HCT116 (cell line): Measurements from ENCODE around the gene ENTR1. TPM values are rescaled to one million over a fixed set of nuclear protein-coding genes. Genes with fewer than 3 reads are reported as not detected.

Source experiments
- ATAC-seq: fragments of 200-7000 bp; cut with Tn5 transposase; 2 replicates; pipeline ENCODE4 v1.9.1; 2020; ENCODE audit warnings: mild to moderate bottlenecking, moderate library complexity
- BruUV-seq: library from RNA; stranded (reverse); fragments of 400-500 nt; replicated peaks from 2 replicates; lab custom pipeline; 2021; lab: Mats Ljungman, UMichigan
- CTCF ChIA-PET: fragments of 300-600 bp; sonication (Branson Sonifier 250); formaldehyde crosslinking; loops from one replicate; lab custom pipeline; 2021; ENCODE audit warnings: antibody characterized with exemption; lab: Charles Lee
- POLR2A ChIA-PET: fragments of 300-600, 350-600 bp; sonication (Branson Sonifier 250); formaldehyde crosslinking; loops from one replicate; lab custom pipeline; 2021; ENCODE audit warnings: antibody characterized with exemption; lab: Charles Lee
- RAD21 ChIA-PET, 2 experiments: fragments of 300-600 bp; sonication (Branson Sonifier 250); formaldehyde crosslinking; loops; one replicate each; lab custom pipeline; 2023; ENCODE audit warnings: low total read pairs in 2 of 2; ENCODE audit not compliant: uncharacterized antibody in 2 of 2, unreplicated experiment in 2 of 2, low non-redundant PET in 1 of 2; lab: Charles Lee
- DNase-seq: peaks from one replicate; pipeline ENCODE4 v3.0.0-alpha.2; 2010; ENCODE audit warnings: low read depth, low spot score
- H2AFZ ChIP-seq: fragments of 200-600 bp; shearing (Covaris generic), sonication (generic); 2 replicates; pipeline ENCODE4 v1.6.1; 2017; ENCODE audit warnings: low read depth, mixed run types, mixed read lengths, antibody characterized with exemption, low read length; ENCODE audit not compliant: poor library complexity, severe bottlenecking
- H3K27ac ChIP-seq: 2 replicates; pipeline ENCODE4 v1.5.1; 2012; ENCODE audit warnings: low read depth, low read length
- H3K27me3 ChIP-seq: fragments of 200-600 bp; sonication (generic); 2 replicates; pipeline ENCODE4 v1.6.1; 2016; ENCODE audit warnings: mixed run types, low read length, mixed read lengths; ENCODE audit not compliant: insufficient read depth
- H3K36me3 ChIP-seq, 2 experiments: fragments of 200-500 bp in 1 of 2; fragments of 200-600 bp in 1 of 2; sonication (Bioruptor generic) in 1 of 2; sonication (generic) in 1 of 2; 2 replicates each; pipeline versions ENCODE4 v1.5.1 to v1.6.1; 2014 to 2016; ENCODE audit warnings: low read length in 2 of 2, inconsistent platforms in 1 of 2, mixed read lengths in 1 of 2, mixed run types in 1 of 2; ENCODE audit not compliant: insufficient read depth in 2 of 2, control insufficient read depth in 1 of 2
- H3K4me1 ChIP-seq, 2 experiments: fragments of 200-600 bp in 1 of 2; sonication (generic) in 1 of 2; 2 replicates each; pipeline versions ENCODE4 v1.5.1 to v1.6.1; 2012 to 2017; ENCODE audit warnings: low read length in 2 of 2, inconsistent platforms in 1 of 2, mild to moderate bottlenecking in 1 of 2, mixed read lengths in 1 of 2, mixed run types in 1 of 2, moderate library complexity in 1 of 2; ENCODE audit not compliant: insufficient read depth in 2 of 2, control insufficient read depth in 1 of 2
- H3K4me2 ChIP-seq: fragments of 200-600 bp; sonication (generic); 2 replicates; pipeline ENCODE4 v1.6.1; 2017; ENCODE audit warnings: mixed run types, low read length, mixed read lengths
- H3K4me3 ChIP-seq, 2 experiments: fragments of 200-600 bp in 1 of 2; sonication (generic) in 1 of 2; replicated peaks in 1 of 2; 2 replicates each; pipeline ENCODE4 v1.5.1; 2011 to 2016; ENCODE audit warnings: low read length in 2 of 2, control low read depth in 1 of 2, low read depth in 1 of 2, mild to moderate bottlenecking in 1 of 2, mixed read lengths in 1 of 2, mixed run types in 1 of 2
- H3K79me2 ChIP-seq: fragments of 200-600 bp; sonication (generic); 2 replicates; pipeline ENCODE4 v1.6.1; 2017; ENCODE audit warnings: mild to moderate bottlenecking, mixed run types, low read length, moderate library complexity, mixed read lengths; ENCODE audit not compliant: insufficient read depth
- H3K9ac ChIP-seq: fragments of 200-600 bp; sonication (generic); 2 replicates; pipeline ENCODE4 v1.6.1; 2016; ENCODE audit warnings: low read length, mixed read lengths
- H3K9me2 ChIP-seq: fragments of 200-600 bp; sonication (generic), shearing (Covaris generic); 2 replicates; pipeline ENCODE4 v1.6.1; 2017; ENCODE audit warnings: mixed run types, mild to moderate bottlenecking, moderate library complexity; ENCODE audit not compliant: insufficient read depth
- H3K9me3 ChIP-seq, 2 experiments: fragments of 200-500 bp in 1 of 2; fragments of 200-600 bp in 1 of 2; sonication (Bioruptor generic) in 1 of 2; sonication (generic) in 1 of 2; 2 replicates each; pipeline ENCODE4 v1.6.1; 2014 to 2017; ENCODE audit warnings: low read length in 2 of 2, mixed read lengths in 2 of 2, inconsistent platforms in 1 of 2, low read depth in 1 of 2, mild to moderate bottlenecking in 1 of 2, mixed run types in 1 of 2, moderate library complexity in 1 of 2; ENCODE audit not compliant: control insufficient read depth in 1 of 2, insufficient read depth in 1 of 2
- H4K20me1 ChIP-seq: fragments of 200-600 bp; sonication (generic), shearing (Covaris generic); 2 replicates; pipeline ENCODE4 v1.6.1; 2017; ENCODE audit warnings: mixed run types, mild to moderate bottlenecking, moderate library complexity; ENCODE audit not compliant: insufficient read depth
- CBX3 ChIP-seq: IDR thresholded peaks from 2 replicates; pipeline ENCODE4 v1.6.1; 2012; ENCODE audit warnings: low read depth
- CEBPB ChIP-seq: IDR thresholded peaks from 2 replicates; pipeline ENCODE4 v1.6.1; 2012; ENCODE audit warnings: low read depth
- EGR1 ChIP-seq: IDR thresholded peaks from 2 replicates; pipeline ENCODE4 v1.6.1; 2012; ENCODE audit warnings: low read depth
- EZH2 ChIP-seq: fragments of 200-600 bp; sonication (generic); IDR thresholded peaks from 2 replicates; pipeline ENCODE4 v1.6.1; 2017; ENCODE audit warnings: antibody characterized with exemption, mixed run types
- FOSL1 ChIP-seq: IDR thresholded peaks from 2 replicates; pipeline ENCODE4 v1.6.1; 2012; ENCODE audit warnings: low read depth
- MAX ChIP-seq: IDR thresholded peaks from 2 replicates; pipeline ENCODE4 v1.6.1; 2012
- POLR2A ChIP-seq: IDR thresholded peaks from 2 replicates; pipeline ENCODE4 v1.7.0; 2011; ENCODE audit warnings: borderline replicate concordance; ENCODE audit not compliant: insufficient read depth, insufficient read length; ENCODE audit errors: extremely low read depth
- RAD21 ChIP-seq: IDR thresholded peaks from 2 replicates; pipeline ENCODE4 v1.6.1; 2012; ENCODE audit warnings: low read depth, mild to moderate bottlenecking
- REST ChIP-seq: IDR thresholded peaks from 2 replicates; pipeline ENCODE4 v1.6.1; 2012; ENCODE audit warnings: low read depth
- SIN3A ChIP-seq: IDR thresholded peaks from 2 replicates; pipeline ENCODE4 v1.6.1; 2012; ENCODE audit warnings: low read depth
- SP1 ChIP-seq: IDR thresholded peaks from 2 replicates; pipeline ENCODE4 v1.6.1; 2012; ENCODE audit warnings: low read depth
- TCF7L2 ChIP-seq: IDR thresholded peaks from 2 replicates; pipeline ENCODE4 v1.7.0; 2011; ENCODE audit warnings: borderline replicate concordance, inconsistent platforms; ENCODE audit not compliant: insufficient read depth, insufficient read length; ENCODE audit errors: extremely low read depth
- YY1 ChIP-seq: IDR thresholded peaks from 2 replicates; pipeline ENCODE4 v1.6.1; 2011; ENCODE audit warnings: low read length, low read depth, moderate library complexity, mild to moderate bottlenecking; ENCODE audit not compliant: insufficient replicate concordance; ENCODE audit errors: extremely low read depth
- ZBTB33 ChIP-seq: IDR thresholded peaks from 2 replicates; pipeline ENCODE4 v1.6.1; 2011; ENCODE audit warnings: mild to moderate bottlenecking, low read length, moderate library complexity; ENCODE audit not compliant: insufficient replicate concordance; ENCODE audit errors: extremely low read depth
- ZFX ChIP-seq: fragments of 450-650 bp; IDR thresholded peaks from 2 replicates; pipeline ENCODE4 v1.6.1; 2017
- ZNF274 ChIP-seq: fragments of 200-500 bp; sonication (Bioruptor generic); IDR thresholded peaks from 2 replicates; pipeline ENCODE4 v1.6.1; 2014; ENCODE audit warnings: mild to moderate bottlenecking, low read depth, low read length, inconsistent platforms
- intact Hi-C: fragments of 100-400 bp; cut with micrococcal nuclease; formaldehyde crosslinking; loops from 2 replicates; pipeline ENCODE4 v1.10.0; 2022
- total RNA-seq: library from RNA; stranded (reverse); gene quantifications from one replicate; pipeline ENCODE4 v1.2.1, GENCODE V29; 2021; ENCODE audit not compliant: unreplicated experiment
- TF ChIP-seq, protein P1 (sequence below): IDR thresholded peaks from 2 replicates; pipeline ENCODE4 v1.6.1; 2012

The ENTR1 gene
- total RNA-seq, 1 experiment from 2014 or later: 119 TPM

DNA sequence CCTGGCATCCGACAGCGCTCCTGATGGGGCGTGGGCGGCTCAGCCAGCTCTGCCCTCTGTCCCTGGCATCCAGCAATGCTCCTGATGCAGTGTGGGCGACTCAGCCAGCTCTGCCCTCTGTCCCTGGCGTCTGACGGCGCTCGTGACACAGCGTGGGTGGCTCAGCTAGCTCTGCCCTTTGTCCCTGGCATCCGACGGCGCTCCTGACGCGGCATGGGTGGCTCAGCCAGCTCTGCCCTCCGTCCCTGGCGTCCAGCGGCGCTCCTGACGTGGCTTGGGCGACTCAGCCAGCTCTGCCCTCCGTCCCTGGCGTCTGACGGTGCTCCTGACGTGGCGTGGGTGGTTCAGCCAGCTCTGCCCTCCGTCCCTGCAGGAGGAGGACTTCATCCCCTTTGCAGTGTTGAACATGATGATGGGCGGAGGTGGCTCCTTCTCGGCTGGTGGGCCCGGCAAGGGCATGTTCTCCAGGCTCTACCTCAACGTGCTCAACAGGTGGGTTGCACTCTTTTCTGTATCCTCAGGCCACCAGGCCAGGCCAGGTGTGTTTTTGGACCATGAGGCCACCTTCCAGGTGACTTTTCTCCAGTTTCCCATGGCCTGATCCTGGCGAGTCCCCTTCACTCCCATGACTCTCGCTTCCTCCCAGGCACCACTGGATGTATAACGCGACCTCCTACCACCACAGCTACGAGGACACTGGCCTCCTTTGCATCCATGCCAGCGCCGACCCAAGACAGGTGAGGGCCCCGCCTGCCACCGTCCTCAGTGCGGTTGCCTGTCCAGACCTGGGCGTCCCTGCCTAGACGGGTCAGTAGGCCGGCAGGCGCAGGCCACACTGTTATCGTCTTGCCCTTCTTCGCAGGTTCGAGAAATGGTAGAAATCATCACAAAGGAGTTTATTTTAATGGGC is 8.0 kb upstream of the ENTR1 start:
- TF ChIP-seq POLR2A (no peak), EGR1 (no peak), REST (no peak), FOSL1 (no peak), ZNF274 (no peak), CEBPB (no peak), SP1 (no peak), TCF7L2 (no peak), RAD21 (no peak), ZBTB33 (no peak), CBX3 (no peak), SIN3A (no peak), YY1 (no peak), EZH2 (no peak), MAX (no peak), ZFX (no peak)
- TF ChIP-seq, protein P1, sequence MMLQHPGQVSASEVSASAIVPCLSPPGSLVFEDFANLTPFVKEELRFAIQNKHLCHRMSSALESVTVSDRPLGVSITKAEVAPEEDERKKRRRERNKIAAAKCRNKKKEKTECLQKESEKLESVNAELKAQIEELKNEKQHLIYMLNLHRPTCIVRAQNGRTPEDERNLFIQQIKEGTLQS: no peak
- Histone ChIP-seq H2AFZ (no peak overlapping the region), H3K9me2 (no peaks in the 10 kb centered on the region), H3K4me1 (no peaks in the 10 kb centered on the region), H4K20me1 (no peaks in the 10 kb centered on the region), H3K79me2 (peaks cover 35% of the 10 kb centered on the region), H3K4me2 (no peak overlapping the region), H3K36me3 (peaks cover 56 to 78% of the 10 kb centered on the region in 2 experiments), H3K9me3 (no peaks in the 10 kb centered on the region), H3K4me3 (no peak overlapping the region), H3K9ac (no peak overlapping the region), H3K27me3 (no peaks in the 10 kb centered on the region), H3K27ac (no peak overlapping the region)
- POLR2A ChIA-PET: no interaction called here
- DNase-seq (no peak), ATAC-seq (no peak)
- intact Hi-C loops: no loop called here
- RAD21 ChIA-PET: no interaction called here
- no TSS peak for BruUV-seq
- CTCF ChIA-PET: no interaction called here
